HL-60/S4 treated with phorbol 12-myristate 13-acetate at 8.2 ng/mL for 4 days and 3 days (cell line): ENCODE data around the gene UCN.
"Not testable (repeated sequence)": the region's sequence is repeated elsewhere in the genome, so short reads cannot be mapped to it uniquely, and the experiment has no call there.

ENCODE experiments used
- in situ Hi-C: fragments of 300-500 bp; cut with MboI; formaldehyde crosslinking; loops from 2 replicates; pipeline ENCODE4 v1.15.0; 2022; ENCODE audit warnings: low sequenced_read_pairs

The UCN gene, protein sequence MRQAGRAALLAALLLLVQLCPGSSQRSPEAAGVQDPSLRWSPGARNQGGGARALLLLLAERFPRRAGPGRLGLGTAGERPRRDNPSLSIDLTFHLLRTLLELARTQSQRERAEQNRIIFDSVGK

GRCh38 chr2:27308359-27308881 lies at the start of gene UCN:
UCN (minus strand) TSS chr2:27308445; CDS start chr2:27307895, 550 bp downstream.
- in situ Hi-C loops, result no loop called here

GRCh38 chr2:27356382-27357181 lies 48.3 kb upstream of the UCN start, which contains the start of gene GTF3C2:
GTF3C2 (minus strand) TSS chr2:27356764; CDS start chr2:27343554, 13,210 bp downstream.
- in situ Hi-C loops, result no loop called here

DNA sequence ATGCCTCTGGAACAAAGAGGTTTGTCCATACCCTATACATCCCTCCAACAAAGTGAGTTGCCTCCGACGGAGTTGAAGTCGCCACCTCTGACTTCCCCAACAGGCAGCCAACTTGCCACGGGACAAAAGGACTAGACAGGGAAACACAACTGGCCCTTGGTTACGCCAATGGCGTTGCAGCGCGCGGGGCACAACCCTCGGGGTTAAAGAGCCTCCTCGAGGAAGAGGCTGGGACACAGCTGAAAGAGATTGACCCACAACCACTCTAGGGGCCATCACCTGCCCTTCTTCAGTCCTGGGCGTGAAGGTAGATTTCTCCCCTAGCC lies 47.8 kb upstream of the UCN start:
- in situ Hi-C loops, result no loop called here

DNA sequence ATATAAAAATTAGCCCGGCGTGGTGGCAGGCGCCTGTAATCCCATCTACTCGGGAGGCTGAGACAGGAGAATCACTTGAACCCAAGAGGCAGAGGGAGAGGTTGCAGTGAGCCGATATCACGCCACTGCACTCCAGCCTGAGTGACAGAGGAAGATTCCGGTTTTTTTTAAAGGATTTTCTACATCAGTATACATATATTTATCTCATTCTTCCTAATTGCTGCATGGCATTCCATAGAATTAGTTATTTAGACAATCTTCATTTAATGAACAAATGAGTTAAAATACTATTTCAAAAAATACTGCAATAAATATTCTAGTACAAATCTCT lies 46.3 kb upstream of the UCN start:
- in situ Hi-C loops, result no loop called here

- in situ Hi-C loops, result no loop called here
Observed at GRCh38 chr2:27353762-27354596, 45.7 kb upstream of the UCN start.

- in situ Hi-C loops, result not testable (repeated sequence)
Observed at GRCh38 chr2:27353386-27353761, 45.1 kb upstream of the UCN start.

- in situ Hi-C loops, result no loop called here
Observed at GRCh38 chr2:27351802-27352598, 43.8 kb upstream of the UCN start.

DNA sequence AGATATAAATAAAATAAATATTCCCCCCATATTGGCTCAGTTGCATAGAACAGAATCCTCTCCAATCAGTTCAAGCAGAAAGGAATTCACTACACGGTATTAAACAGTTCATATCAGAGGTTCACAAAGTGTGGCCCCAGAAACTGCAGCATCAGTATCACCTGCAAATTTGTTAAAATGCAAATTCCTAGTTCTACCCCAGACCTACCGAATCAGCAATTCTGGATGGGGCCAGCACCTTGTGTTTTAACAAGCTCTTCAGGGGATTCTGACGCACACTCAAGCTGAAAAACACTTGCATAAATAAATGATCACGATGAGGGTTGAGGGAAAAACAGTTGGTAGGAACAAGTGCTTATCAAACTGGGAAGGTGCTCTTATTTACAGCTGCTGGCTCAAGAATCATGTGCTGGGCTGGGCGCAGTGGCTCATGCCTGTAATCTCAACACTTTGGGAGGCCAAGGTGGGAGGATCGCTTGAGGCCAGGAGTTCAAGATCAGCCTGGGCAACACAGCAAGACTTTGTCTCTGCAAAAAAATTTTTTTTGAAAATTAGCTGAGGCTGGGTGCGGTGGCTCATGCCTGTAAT lies 42.0 kb upstream of the UCN start:
- in situ Hi-C loops, result no loop called here

DNA sequence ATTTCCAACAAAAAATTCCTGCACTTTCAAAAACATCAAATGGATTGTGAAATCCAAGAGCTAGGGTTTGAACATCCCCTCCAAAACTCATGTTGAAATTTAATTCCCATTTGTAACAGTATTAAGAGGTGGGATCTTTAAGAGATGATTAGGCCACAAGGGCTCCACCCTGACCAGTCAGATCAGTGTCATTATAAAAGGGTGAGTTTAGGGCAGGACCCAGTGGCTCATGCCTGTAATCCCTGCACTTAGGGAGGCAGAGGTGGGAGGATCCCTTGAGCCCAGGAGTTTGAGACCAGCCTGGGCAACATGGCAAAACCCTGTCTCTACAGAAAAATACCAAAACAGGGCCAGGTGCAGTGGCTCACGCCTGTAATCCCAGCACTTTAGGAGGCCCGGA lies 39.4 kb upstream of the UCN start:
- in situ Hi-C loops, result no loop called here

DNA sequence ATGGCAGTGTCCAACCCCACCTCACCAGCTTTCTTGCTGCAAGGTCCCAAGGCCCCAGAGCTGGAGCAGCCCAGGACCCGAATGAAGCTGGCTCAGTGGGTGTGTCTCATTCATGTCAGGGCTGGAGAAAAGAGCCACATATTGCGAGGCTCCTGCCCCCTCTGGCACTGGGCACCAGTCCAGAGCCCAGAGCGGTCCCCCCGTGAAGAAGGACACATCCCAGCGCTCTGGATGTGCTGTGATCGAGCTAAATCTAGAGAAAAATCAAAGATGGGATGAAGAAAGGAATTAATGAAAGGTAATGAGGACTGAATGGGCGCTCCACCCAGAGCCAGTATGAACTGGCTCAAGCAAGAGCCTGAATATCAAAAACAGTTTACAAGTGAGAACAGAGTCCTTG lies 27.9 kb upstream of the UCN start:
- in situ Hi-C loops, result no loop called here

DNA sequence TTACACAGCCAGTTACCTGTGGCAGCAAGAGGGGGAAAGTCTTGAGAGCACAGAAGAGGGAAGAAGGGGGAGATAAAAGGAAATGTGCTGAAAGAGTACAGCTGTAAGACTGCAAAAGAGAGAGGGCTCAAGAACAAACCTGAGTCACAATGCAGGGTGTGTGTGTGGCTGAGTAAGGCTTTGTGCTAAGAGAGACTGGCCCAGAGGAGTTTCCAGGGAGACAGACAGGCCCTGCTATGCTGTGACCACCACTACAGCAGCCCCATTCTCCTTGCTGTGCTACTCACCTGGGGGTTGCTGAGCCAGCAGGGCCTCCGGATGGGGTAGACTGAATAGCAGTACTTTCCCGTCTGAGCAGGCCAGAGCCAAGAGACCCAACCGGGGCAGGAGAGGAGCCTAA lies 27.1 kb upstream of the UCN start:
- in situ Hi-C loops, result no loop called here

GRCh38 chr2:27324720-27325119 lies 16.5 kb upstream of the UCN start:
- in situ Hi-C loops, result no loop called here

GRCh38 chr2:27323596-27324285 lies 15.5 kb upstream of the UCN start:
- in situ Hi-C loops, result no loop called here

DNA sequence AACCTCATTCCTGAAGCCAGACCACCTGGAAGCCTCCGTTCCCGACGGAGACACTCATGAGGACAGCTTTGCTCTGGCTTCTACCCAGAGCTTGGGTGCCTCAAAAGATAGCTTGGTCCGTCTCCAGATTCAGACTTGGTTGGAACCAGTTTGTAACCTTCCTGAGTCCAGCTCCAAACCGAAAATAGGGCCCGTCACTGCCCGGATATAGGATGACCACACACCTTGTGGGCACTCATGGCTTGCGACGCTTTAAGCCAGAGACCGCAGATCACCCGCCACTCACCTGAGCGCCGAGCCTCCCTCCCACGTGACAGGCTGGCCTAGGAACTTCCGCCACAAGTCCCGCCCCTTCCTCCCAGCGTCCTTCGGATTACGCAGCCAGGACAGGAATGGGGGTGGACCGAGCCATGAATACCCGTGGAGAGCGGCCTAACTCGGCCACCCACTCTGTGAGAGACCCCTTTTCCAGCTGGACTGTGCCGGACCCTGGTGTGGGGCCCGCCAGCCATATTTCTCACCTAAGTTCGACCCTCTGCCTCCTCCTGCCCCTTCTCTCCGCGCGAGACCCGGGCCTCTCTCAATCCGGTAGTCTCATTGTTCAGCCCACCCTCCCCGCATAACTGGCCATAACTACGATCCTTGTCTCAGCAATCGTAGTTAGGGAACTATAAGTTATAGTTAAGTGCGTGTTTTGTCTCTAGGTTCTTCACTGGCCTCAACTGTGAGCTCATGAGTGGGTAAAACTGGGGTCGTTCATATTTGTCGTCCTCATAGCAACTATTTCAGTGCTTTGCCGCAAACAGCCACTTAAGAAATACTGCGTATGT lies 14.7 kb upstream of the UCN start, which contains the start of gene MPV17:
Gene MPV17, minus strand, starts transcription at position 332 of the 830 bp plus-strand sequence. CDS start 580 bp downstream, outside the sequence.
- in situ Hi-C loops, result no loop called here

DNA sequence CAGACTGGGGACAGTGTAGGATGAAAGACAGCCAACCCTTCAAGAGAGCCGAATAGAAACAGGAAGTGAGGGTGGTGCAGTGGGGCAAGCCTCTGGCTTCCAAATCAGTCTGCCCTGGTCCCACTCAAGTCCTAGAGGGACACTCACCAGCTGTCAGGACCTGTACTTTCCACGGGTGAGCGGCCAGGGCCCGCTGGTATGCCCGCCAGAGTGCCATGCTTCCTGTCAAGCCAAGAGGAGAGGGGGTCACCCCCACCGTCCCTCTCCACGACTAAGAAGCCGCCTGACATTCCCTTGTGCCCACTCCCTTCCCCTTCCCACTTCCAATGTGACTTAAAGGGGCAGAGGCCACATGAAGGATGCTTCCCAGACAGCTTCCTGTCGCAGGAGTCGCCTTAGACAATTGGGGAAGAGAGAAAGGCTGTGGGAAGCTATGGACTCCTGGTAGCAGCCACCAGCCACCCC lies 14.1 kb upstream of the UCN start:
- in situ Hi-C loops, result no loop called here

GRCh38 chr2:27320958-27321543 lies 12.8 kb upstream of the UCN start:
- in situ Hi-C loops, result no loop called here

GRCh38 chr2:27319839-27320238 lies 11.6 kb upstream of the UCN start:
- in situ Hi-C loops, result not testable (repeated sequence)

DNA sequence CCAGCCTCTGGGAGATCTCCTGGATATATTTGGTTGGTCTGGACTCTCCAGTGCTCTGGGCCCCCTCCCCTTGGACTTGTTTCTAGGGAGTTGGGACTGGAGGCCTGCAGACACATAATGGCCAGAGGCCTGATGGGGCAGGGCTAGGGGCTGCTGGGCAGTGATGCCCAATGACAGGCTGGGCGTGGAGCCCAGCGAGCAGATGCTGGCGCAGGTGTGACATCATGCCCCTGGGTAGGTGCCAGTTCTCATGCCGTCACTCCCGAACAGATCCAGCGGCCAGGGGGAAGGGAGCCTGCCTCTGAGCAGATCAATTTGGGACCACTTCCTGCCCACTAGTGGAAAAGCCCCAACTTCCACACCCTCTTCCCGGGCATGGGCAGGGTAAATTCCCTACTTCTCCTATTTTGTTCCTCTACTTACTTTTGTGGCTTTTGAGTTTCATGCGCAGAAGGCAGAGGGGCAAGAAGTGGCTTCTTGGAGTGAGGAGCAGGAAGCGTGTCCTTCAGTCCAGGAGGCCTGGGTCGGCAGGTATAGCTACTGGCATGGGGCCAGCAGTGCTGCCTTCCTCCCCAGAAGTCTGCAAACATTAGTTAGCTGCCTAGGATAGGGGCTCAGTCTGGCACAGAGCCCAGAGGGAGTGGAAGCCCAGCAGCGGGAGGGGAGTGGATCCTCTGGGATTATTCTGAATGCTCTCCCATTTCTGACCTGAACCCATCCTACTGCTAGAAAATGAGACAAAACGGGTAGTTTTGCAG lies 8.6 kb upstream of the UCN start:
- in situ Hi-C loops, result no loop called here
